Cardiac atrium fibroblast (primary cell): ENCODE data around the gene OR1D2. TPM values are rescaled to one million over a fixed set of nuclear protein-coding genes. Genes with fewer than 3 reads are reported as not detected.

Experiments used
- total RNA-seq: library from RNA; depleted of rRNA; stranded (reverse); fragments of >200 nt; gene quantifications from 2 replicates; pipeline ENCODE4 v1.2.3, GENCODE V29; 2015

The OR1D2 gene
- not detected in 2 replicates for total RNA-seq

DNA sequence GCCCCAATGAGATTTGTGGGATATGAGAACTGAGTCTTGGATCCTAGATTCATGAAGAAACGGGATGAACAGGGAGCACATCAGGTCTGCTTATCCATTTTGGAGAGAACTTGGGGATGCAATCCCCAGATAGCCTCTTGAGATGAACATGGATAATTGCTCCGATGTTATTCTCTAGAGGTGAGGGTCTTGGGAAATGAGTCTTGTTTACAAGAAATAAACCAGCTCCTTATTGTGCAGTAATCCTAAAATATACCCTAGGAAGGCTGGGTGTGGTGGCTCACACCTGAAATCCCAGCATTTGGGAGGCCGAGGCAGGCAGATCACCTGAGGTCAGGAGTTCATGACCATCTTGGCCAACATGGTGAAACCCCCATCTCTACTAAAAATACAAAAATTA, at the start of gene OR1D2:
TSS of gene OR1D2 (minus strand) at position 101 of the 400 bp plus-strand sequence. CDS start 11,426 bp downstream, outside the sequence.

GRCh38 chr17:3127451-3127850, 23.2 kb upstream of the OR1D2 start, which contains the start of gene OR1G1:
TSS of gene OR1G1 (minus strand) at chr17:3127551. CDS start at chr17:3127551, 0 bp downstream.

DNA sequence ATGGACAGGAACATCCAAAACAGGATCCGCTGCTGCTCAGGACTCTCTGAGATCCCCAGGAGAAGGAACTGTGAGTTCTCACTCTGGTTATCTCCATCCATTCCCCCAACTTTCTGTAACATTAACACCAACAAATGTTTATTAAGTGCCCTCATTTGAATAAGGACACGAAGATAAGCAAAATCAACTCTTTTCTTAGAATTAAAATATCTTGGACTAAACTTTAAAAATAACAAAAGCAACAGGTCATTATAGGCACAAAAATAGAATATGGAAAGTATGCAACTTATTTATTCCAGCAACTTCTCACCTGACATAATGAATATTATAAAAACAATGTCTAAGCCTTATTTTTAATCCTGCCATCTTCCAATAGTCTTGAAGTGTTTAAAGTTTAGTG, 40.7 kb downstream of the OR1D2 start, which contains the start of gene OR1D5:
TSS of gene OR1D5 (minus strand) at position 101 of the 400 bp plus-strand sequence. CDS start at position 101, 0 bp downstream.

Other genes starting within 250 kb of the OR1D2 start
- gene OR1D5, start 40.8 kb downstream of the OR1D2 start, total RNA-seq = not detected in 2 replicates
- not detected in 2 replicates for gene OR1G1, start 23.1 kb upstream of the OR1D2 start, total RNA-seq
- gene OR1A2, start 93.1 kb upstream of the OR1D2 start, total RNA-seq = not detected in 2 replicates
- gene OR1A1, start 103.2 kb upstream of the OR1D2 start, total RNA-seq = not detected in 2 replicates
- not detected in 2 replicates for gene OR3A1, start 193.9 kb upstream of the OR1D2 start, total RNA-seq